Measurements from ENCODE around the gene RBM23.
A peak's percentile ranks its signal among the peaks of the same experiment; 100 is the strongest.

The RBM23 gene

GRCh38 chr14:22929104-22929960, 10.4 kb upstream of the RBM23 start, which contains the start of gene PRMT5:
Gene PRMT5, minus strand, starts transcription at chr14:22929376. Its CDS starts 15 bp downstream, at chr14:22929361.
- peak within 1 kb of the TSS; percentile 95 for H3K4me3 ChIP-seq (ENCODE audit: low read depth, low read length)
- peak; percentile 99 for DNase-seq (ENCODE audit: low read depth)
- TF ChIP-seq MYC (IDR thresholded peaks at IDR 0.05; ENCODE audit: low read depth, low read length) = peak; percentile 95
- TF ChIP-seq POLR2A (IDR thresholded peaks at IDR 0.05; ENCODE audit: extremely low read depth, insufficient read length) = peak; percentile 83
- TF ChIP-seq, protein P1, sequence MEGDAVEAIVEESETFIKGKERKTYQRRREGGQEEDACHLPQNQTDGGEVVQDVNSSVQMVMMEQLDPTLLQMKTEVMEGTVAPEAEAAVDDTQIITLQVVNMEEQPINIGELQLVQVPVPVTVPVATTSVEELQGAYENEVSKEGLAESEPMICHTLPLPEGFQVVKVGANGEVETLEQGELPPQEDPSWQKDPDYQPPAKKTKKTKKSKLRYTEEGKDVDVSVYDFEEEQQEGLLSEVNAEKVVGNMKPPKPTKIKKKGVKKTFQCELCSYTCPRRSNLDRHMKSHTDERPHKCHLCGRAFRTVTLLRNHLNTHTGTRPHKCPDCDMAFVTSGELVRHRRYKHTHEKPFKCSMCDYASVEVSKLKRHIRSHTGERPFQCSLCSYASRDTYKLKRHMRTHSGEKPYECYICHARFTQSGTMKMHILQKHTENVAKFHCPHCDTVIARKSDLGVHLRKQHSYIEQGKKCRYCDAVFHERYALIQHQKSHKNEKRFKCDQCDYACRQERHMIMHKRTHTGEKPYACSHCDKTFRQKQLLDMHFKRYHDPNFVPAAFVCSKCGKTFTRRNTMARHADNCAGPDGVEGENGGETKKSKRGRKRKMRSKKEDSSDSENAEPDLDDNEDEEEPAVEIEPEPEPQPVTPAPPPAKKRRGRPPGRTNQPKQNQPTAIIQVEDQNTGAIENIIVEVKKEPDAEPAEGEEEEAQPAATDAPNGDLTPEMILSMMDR (IDR thresholded peaks at IDR 0.05; ENCODE audit: low read depth, low read length) = no peak
- TF ChIP-seq MAX (IDR thresholded peaks at IDR 0.05; ENCODE audit: low read depth, low read length) = peak; percentile 86

- peak; percentile 36 for DNase-seq (ENCODE audit: low read depth)
- peak overlapping the region; percentile 95 for H3K4me3 ChIP-seq (ENCODE audit: low read depth, low read length)
- TF ChIP-seq MAX (IDR thresholded peaks at IDR 0.05; ENCODE audit: low read depth, low read length) = no peak
- TF ChIP-seq MYC (IDR thresholded peaks at IDR 0.05; ENCODE audit: low read depth, low read length) = no peak
- TF ChIP-seq, protein P1 (IDR thresholded peaks at IDR 0.05; ENCODE audit: low read depth, low read length) = no peak
- no peak for TF ChIP-seq POLR2A (IDR thresholded peaks at IDR 0.05; ENCODE audit: extremely low read depth, insufficient read length)
Measured at GRCh38 chr14:22928237-22929103, 9.5 kb upstream of the RBM23 start.

DNA sequence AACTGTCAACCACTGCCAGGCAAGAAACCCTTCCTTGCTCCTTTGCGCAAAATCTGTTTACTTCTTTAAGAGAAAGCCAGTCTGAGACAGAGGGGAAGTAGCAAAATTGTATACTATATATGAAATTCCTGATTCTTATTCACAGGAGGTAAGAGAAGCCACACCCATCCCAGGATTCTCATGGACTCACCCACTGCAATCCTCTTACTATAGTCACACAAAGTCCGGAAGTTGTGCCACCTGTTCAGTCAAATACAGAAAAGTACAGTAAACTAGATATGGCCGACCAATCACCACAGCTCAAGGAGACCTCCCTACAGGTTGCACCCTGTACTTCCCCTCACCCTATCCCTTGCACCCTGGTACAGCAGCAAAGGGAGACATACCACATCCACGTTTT, 7.4 kb upstream of the RBM23 start:
- no peak overlapping the region for H3K4me3 ChIP-seq (ENCODE audit: low read depth, low read length)

GRCh38 chr14:22925513-22925912, 6.6 kb upstream of the RBM23 start:
- H3K4me3 ChIP-seq (ENCODE audit: low read depth, low read length) = no peak overlapping the region
- no peak for TF ChIP-seq POLR2A (IDR thresholded peaks at IDR 0.05; ENCODE audit: extremely low read depth, insufficient read length)
- no peak for TF ChIP-seq MAX (IDR thresholded peaks at IDR 0.05; ENCODE audit: low read depth, low read length)
- TF ChIP-seq MYC (IDR thresholded peaks at IDR 0.05; ENCODE audit: low read depth, low read length) = no peak
- TF ChIP-seq, protein P1 (IDR thresholded peaks at IDR 0.05; ENCODE audit: low read depth, low read length) = no peak
- DNase-seq (ENCODE audit: low read depth) = no peak

More for the DNA sequence above, 7.4 kb upstream of the RBM23 start:
- TF ChIP-seq MYC (IDR thresholded peaks at IDR 0.05; ENCODE audit: low read depth, low read length) = no peak
- TF ChIP-seq POLR2A (IDR thresholded peaks at IDR 0.05; ENCODE audit: extremely low read depth, insufficient read length) = no peak
- TF ChIP-seq MAX (IDR thresholded peaks at IDR 0.05; ENCODE audit: low read depth, low read length) = no peak
- TF ChIP-seq, protein P1 (IDR thresholded peaks at IDR 0.05; ENCODE audit: low read depth, low read length) = no peak
- no peak for DNase-seq (ENCODE audit: low read depth)

DNA sequence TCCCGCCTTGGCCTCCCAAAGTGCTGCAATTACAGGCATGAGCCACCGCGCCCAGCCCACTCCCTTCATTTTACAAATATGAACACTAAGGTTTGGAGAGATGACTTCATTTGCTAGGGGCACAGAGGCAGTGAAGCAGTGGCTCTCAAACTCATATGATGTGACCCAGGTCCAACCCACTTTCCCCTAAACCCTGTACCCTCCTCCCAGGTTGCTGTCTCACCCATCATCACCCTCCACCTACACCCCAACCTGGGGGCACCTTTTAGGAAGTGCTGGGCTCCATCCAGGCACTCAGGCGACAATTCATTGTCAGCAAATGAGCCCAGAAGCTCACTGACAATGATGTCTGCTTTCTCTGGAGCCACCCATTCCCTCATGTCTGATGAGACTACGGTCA, 4.8 kb upstream of the RBM23 start:
- no peak for DNase-seq (ENCODE audit: low read depth)
- no peak overlapping the region for H3K4me3 ChIP-seq (ENCODE audit: low read depth, low read length)
- TF ChIP-seq POLR2A (IDR thresholded peaks at IDR 0.05; ENCODE audit: extremely low read depth, insufficient read length) (no peak), MAX (IDR thresholded peaks at IDR 0.05; ENCODE audit: low read depth, low read length) (no peak), MYC (IDR thresholded peaks at IDR 0.05; ENCODE audit: low read depth, low read length) (no peak)
- TF ChIP-seq, protein P1 (IDR thresholded peaks at IDR 0.05; ENCODE audit: low read depth, low read length) = no peak
